MM.1S (cell line): ENCODE results near the gene TBC1D32.

Experiments
- CTCF ChIP-seq: fragments of 300-600 bp; sonication (generic); IDR thresholded peaks from 2 replicates; pipeline ENCODE4 v1.5.1; 2016; ENCODE audit warnings: antibody characterized with exemption, low read length, mixed read lengths
- EZH2phosphoT487 ChIP-seq: fragments of 300-600 bp; sonication (generic); IDR thresholded peaks from 2 replicates; pipeline ENCODE4 v1.6.1; 2018; ENCODE audit warnings: antibody characterized with exemption, low read length

- no peak for TF ChIP-seq CTCF
- TF ChIP-seq EZH2phosphoT487: no peak
Measured at GRCh38 chr6:121032268-121033006, 301.8 kb downstream of the TBC1D32 start.
